Stimulated activated naive CD4-positive, alpha-beta T cell (primary cell): ENCODE data around the gene SPTAN1.

Experiments
- DNase-seq, 6 experiments: peaks; one replicate each; lab custom pipeline; 2025; lab: John Stamatoyannopoulos, UW

The SPTAN1 gene

DNA sequence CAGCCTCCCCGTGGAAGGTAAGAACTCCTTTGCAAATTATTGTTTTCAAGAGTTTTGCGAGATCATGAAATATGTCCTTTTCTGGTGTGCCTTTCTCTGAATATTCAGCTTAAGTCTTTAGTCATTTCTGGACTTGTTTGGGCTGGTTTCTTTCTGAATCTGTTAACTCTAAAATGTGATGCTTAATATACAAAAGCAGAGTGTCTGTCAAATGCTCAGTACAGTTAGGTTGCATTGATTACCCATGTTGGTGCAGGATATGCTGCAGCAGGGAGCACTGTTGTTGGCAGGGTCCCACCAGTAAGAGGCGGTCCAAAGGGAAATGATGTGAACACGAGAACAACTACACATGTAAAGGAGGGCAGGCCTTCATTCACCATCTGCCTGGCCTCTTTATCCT, 47.7 kb downstream of the SPTAN1 start:
- no peak for DNase-seq

DNA sequence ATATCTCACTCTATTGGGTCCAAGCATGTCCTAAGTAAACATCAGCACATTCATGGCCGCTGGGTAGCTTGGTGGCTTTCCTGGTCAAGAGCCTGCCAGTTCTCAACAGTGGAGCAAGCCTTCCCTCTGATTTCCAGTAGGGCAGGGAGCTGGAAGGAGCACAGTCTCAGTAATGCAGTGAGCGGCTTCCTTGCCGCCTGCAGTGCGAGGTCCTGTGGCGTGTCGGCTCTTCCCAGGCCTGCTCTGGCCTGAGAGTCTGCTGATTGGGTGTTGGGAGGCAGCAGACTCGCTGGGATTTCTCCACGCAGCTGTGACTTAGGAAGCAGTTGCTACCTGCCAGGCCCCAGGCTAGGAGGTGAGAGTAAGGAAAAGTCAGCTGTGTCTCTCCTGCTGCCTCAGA, 51.3 kb downstream of the SPTAN1 start:
- DNase-seq: no peak

DNA sequence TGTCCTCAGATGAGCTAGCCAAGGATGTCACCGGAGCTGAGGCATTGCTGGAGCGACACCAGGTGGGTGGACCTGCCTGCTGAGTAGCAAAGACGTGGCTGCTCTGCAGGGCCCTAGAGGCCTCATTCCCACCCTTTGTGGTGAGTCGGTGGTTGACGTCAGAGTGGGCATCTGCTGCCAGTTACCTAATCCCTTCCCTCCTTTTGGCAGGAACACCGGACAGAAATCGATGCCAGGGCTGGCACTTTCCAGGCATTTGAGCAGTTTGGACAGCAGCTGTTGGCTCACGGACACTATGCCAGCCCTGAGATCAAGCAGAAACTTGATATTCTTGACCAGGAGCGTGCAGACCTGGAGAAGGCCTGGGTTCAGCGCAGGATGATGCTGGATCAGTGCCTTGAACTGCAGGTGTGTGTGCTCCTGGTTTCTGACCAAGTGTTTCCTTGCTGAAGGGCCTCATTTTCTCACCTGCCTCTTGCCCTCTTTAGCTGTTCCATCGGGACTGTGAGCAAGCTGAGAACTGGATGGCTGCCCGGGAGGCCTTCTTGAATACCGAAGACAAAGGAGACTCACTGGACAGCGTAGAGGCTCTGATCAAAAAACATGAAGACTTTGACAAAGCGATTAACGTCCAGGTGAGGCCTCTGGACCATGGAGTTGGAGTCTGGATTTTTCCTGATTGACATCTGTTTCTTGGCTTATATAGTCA, 55.4 kb downstream of the SPTAN1 start:
- no peak for DNase-seq

DNA sequence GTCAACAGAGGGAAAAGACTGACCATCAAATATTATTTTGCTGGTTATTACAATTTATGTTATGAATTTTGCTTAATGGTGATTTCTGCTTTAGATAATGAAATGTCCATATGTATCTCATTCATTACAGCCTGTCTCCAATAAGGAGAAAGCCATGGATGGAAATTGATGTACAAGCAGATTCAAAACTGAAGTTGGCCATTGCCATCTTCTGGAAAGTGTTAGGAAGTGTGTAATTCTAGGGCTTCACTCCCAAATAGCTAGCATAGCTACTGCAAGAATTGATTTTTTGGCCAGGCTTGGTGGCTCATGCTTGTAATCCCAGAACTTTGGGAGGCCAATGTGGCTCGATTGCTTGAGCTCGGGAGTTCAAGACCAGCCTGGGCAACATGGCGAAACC, 58.5 kb downstream of the SPTAN1 start:
- no peak for DNase-seq

DNA sequence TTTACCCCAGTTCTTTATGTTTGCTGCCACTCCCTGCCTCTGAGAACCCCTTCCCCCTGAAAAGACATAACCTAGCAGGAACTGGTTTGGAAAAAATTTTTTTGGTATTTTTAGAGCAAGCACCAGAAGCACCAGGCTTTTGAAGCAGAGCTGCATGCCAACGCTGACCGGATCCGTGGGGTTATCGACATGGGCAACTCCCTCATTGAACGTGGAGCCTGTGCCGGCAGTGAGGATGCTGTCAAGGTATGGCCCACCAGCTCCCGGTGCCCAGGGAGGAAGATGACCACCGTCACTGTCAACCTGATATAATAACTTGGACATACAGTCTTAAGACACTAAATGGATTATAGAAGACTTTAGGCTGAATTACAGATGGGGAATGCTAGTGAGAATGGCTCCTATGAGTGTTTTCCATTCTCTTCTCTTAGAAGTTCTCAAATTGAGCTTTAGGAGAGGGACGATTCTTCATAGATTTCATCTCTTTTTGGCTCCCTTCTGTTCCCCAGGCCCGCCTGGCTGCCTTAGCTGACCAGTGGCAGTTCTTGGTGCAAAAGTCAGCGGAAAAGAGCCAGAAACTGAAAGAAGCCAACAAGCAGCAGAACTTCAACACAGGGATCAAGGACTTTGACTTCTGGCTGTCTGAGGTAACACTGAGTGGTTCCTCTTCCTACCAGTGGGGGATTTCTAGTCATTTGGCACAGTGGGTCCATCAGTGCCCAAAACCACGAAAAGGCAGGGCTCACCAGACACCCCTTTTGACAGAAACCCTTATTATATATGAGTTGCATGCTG, 59.4 kb downstream of the SPTAN1 start:
- no peak for DNase-seq

DNA sequence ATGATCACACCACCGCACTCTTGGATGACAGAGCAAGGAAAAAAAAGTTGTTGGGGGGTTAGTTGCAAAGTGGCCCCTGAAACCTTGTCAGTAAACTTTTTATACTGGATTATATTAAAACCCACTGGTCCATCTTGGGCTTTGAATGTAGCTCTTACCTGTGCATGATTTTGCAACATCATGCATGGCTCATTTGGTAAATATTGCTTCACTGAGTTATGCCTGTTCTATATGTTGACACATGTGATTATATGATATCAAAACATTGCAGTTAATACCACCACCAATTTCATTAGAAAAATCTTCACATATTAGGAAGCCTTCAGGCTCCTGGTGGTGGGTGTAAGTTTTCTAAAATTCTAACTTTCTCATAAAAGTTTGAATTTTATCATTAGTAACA, 62.3 kb downstream of the SPTAN1 start:
- no peak for DNase-seq

DNA sequence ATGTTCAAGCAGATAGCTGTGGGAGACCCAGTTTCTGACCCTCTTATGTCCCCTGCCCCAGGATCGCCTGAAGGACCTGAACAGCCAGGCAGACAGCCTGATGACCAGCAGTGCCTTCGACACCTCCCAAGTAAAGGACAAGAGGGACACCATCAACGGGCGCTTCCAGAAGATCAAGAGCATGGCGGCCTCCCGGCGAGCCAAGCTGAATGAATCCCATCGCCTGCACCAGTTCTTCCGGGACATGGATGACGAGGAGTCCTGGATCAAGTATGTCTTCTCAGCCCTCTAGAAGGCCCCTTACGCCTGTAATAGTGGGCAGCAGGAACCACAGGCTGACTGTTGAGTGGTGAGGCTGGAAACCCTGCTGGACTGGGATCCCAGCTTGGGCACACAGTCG, 63.2 kb downstream of the SPTAN1 start:
- no peak for DNase-seq

DNA sequence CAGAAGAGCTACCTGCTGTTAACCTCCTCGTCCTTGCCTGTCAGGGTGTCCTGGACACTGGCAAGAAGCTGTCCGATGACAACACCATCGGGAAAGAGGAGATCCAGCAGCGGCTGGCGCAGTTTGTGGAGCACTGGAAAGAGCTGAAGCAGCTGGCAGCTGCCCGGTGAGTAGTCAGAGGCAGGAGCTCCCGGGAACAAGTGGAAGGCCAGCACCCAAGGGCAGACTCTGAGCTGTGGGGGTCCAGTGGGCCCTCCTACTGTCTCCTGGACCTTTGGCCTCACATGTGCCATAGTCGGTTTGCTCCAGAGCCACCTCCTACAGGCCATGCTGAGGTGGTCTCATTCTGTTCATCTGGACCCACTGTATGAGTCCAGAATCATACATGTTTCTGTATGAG, 65.6 kb downstream of the SPTAN1 start:
- DNase-seq: no peak

DNA sequence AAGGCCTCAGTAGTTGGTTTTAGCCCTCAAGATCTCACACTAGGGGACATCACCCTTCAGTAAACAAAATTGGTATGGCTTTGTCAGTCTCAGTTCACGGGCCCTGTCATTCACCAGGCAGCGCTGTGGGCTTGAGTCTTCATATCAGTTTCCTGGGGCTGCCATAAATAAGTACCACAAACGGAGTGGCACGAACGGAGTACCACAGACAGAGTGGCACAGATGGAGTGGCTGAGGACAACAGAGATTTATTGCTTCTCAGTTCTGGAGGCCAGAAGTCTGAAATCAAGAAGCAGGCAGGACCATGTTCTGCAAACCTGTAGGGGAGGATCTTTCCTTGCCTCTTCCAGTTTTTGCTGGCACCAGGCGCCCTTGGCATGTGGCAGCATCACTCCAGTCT, 66.7 kb downstream of the SPTAN1 start:
- DNase-seq: no peak

DNA sequence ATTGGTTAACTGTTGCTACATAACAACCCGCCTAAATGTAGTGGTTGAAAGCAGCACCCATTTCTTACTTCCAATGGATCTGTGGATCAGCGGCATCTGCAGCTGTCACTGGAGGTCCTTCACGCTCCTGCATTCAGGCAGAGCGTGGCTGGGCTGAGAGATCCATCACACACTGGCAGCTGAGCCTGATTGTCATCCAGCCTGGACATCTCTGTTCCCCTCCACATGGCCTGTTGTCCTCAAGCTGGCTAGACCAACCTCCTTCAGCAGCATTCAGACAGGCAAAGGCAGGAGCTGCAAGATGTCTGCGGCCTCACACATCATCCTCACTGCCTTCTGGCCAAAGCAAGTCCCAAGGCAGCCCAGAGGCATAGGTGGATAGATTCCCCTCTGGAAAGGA, 67.4 kb downstream of the SPTAN1 start:
- no peak for DNase-seq

DNA sequence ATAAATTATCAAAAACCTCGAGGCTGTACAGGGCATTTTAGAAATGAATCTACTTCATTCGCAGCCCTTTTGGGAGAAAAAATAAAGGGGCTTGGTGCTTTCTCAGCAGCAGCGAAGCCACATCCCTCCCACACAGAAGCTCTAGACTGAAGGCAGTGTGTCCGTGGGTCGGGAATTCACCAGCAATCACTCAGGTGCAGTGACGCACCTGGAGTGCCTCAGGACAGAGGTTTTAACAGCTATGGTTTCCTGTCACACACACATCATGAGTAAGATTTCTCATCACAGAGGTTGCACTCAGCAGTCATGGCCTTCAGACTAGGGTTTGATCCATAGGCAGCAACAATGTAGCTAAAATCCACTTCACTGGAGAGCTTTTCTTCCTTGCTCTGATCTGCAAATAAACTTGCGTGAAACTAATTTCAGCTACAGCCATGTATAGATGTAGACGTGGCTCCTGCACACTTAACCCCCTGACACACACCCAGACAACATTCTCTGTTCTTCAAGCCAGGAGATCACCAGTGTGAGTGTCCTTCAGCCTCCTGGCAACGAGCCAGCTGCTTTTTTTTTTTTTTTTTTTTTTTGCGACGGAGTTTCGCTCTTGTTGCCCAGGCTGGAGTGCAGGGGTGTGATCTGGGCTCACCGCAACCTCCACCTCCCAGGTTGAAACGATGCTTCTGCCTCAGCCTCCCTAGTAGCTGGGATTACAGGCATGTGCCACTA, 69.5 kb downstream of the SPTAN1 start:
- no peak for DNase-seq

DNA sequence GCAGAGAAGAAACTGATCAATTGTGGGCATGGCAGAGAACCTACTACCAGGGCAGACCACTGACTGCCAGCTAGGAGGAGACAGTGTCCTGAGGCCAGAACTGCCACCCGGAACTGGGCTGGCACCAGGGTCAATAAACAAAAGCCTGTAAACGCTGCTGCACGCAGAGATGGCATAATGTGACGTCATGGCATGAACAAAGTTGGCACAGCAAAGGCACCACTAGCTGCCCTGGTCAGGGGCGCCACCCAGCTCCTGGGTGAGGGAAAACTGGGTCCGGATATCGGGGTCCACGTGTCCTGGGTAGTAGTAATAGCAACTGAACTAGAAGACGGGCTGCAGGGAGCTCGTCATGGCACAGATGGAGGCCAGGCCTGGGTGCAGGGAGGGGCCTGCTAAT, 72.2 kb downstream of the SPTAN1 start:
- DNase-seq: no peak

DNA sequence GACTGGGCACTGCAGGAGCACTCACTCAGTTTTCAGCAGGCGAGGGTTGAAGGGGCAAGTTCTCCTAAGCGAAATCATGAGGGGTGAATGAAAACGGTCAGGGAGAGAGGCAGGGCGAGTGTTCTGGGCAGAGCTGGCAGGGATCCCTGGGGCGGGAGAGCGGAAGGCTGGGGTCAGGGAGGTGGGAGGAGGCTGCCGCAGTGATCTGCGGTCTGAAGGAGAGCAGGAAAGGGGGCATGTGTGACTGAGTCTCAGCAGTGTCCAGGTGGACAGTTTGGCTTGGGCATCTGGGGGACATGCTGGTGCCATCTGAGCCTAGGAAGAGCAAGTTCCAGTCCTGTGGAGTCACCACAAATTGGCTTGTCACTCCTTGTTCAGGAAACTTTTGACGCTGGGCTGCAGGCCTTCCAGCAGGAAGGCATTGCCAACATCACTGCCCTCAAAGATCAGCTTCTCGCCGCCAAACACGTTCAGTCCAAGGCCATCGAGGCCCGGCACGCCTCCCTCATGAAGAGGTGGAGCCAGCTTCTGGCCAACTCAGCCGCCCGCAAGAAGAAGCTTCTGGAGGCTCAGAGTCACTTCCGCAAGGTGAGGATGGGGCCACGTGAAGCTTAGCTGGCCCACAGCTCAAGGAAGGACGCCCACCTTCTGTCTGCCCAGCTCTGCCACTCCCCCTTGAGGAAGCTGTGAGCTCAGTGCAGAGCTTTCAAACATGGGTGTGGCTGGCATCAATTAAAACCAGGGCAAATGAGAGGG, 73.2 kb downstream of the SPTAN1 start:
- DNase-seq: no peak

DNA sequence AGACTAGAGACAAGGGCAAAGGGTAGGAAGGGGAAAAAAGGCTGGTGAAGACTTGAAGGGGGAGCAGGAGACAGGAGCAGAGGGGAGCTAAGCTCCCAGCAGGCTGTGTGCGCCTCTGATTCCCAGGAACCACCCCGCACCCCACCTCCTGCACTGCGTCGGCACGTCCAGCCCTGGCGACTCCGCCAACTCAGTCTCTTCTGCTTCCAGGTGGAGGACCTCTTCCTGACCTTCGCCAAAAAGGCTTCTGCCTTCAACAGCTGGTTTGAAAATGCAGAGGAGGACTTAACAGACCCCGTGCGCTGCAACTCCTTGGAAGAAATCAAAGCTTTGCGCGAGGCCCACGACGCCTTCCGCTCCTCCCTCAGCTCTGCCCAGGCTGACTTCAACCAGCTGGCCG, 73.8 kb downstream of the SPTAN1 start:
- no peak for DNase-seq

DNA sequence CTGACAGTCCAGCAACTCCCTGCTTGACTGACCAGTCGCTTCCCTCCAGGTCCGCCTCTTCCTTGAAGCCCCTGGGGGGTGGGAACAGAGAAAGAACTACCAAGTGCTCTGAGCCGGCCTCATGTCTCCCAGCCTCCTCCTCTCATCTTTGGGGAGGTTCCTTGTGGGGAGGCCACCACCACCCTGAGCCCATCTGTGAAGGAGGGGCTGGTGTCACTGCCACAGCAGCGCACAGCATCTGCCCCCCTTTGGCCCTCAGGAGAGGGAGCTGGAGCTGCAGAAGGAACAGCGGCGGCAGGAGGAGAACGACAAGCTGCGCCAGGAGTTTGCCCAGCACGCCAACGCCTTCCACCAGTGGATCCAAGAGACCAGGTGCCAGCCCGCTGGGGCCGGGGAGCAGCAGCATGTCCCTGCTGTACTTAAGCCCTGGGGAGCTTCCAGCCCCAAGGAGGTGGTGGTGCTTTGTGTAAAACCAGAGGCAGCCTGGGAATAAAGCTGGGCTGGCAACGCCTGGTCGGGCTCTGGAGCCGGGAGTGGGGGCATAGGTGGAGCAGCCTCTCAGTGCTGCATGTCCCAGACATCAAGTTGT, 74.8 kb downstream of the SPTAN1 start:
- DNase-seq: no peak

DNA sequence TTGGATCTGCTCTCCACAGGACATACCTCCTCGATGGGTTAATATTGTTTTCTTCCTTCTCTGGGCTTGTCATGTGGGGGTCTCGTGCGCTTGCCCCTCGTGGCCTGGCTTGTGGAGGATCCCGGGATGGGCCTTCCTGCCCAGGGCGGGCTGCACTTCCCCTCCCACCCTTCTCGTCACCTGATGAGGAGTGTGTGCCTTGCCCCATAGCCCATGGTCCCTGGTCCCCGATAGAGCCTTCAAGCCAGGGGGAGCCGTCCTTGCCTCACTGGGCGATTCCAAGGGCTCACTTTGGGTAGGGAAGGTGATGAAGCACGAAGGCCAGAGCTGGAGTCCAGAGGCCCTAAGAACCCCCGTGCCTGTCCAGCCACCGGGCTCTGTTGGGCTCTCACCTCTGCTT, 75.5 kb downstream of the SPTAN1 start:
- DNase-seq: no peak

DNA sequence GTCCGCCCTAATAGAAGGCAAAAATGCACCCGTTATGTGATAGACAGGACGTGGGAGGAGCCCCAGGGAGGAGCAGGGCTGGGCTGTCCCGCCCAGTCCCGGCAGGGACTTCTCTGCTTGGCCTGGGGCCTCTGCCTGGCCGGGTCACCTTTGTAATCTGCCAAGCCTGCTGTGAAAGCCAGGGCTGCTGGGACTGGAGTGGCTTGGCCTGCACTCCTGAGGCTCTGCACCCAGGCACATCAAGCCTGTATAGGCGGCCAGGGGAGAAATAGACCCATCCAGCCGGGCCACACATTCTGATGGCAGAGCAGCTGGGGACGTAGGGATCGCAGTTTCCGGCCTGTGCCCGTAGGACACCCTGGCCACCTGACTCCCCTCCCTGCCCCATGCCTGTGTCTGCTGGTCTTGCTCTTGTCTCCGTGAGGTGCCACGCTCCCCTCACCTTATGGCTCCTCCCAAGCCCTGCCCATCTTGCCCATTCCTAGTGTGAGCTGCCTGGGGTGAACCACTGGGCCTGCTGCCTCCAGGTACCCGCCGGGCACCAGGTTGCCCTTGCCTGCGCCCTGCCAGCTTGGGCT, 76.2 kb downstream of the SPTAN1 start:
- DNase-seq: no peak

DNA sequence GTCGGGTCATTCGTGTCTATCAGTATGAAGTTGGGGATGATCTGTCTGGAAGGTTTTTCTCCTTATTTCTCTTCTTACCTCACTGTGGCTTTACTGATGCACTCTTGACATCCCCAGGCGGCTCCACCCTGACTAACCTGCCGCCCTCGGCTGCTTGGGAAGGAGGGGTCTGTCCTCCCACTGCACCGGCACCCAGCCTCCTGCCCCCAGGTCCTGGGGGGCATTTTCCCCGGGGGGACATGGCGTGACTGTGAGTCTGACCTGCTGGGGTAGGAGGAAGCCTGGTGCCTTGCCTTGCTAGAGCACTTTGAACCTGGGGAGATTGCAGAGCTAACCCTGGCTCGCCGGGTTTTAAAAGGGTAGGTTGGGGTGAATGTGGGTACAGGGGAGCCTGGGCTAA, 76.7 kb downstream of the SPTAN1 start:
- DNase-seq: no peak

DNA sequence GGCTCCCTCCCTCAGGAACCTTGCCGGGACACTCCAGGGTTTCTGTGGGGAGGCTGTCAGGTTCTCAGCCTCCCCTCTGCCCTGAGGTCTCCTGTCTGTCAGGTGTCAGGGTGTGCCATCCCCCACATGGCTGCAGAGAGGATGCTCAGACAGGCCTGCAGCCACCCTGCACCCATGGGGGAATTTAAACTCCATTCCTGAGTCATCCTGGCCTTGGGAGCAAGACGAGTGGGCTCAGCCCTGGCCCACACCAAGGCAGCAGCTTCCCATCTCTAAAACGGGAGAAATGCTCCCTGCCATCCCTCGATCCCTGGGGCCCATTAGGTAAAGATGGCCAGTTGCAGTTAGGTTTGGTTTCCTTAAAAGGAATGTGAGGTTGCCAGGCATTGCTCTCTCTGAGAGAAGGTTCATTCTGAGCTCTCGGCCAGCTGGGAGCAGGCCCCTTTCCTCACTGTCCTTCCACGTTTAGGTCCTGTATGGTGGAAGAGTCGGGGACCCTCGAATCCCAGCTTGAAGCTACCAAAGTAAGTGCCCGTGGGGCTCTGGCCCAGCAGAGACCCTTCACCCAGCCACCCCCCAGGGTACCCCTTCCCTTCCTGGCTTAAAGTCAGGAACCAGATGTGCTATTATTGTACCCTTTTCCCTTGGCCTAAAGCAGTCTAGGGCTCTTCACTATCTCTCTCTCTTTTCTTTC, 77.6 kb downstream of the SPTAN1 start:
- no peak for DNase-seq

DNA sequence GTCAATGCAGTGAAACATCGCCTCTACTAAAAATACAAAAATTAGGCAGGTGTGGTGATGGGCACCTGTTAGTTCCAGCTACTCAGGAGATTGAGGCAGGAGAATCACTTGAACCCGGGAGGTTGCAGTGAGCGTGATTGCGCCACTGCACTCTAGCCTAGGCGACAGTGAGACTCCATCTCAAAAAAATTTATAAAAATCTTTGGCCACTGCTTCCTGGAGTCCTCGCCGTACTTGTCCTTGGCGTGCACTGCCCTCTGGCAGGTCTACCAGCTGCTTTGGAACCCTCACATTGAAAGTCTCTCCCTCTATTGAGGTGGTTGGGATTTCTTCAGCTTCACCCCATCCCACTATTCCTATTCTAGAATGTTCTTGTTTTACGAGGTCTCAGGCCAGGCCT, 79.2 kb downstream of the SPTAN1 start:
- DNase-seq: no peak

DNA sequence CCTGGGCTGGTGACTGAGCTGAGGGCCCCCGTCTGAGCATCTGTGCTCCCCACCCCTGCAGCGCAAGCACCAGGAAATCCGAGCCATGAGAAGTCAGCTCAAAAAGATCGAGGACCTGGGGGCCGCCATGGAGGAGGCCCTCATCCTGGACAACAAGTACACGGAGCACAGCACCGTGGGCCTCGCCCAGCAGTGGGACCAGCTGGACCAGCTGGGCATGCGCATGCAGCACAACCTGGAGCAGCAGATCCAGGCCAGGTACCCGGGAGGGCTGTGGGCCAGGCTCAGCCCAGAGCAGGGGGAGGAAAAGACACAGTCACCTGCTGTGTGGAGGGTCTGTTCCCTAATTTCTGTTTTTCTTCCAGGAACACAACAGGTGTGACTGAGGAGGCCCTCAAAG, 79.7 kb downstream of the SPTAN1 start:
- DNase-seq: no peak
